ENCODE measurements around the gene TAS1R1.
A peak's percentile ranks its signal among the peaks of the same experiment; 100 is the strongest.
"Not testable (repeated sequence)": the region's sequence is repeated elsewhere in the genome, so short reads cannot be mapped to it uniquely, and the experiment has no call there.

Gene TAS1R1

GRCh38 chr1:6592441-6592840 is 37.3 kb downstream of the TAS1R1 start:
- no peak for DNase-seq

- no peak for DNase-seq
Observed at GRCh38 chr1:6592865-6593593, 37.9 kb downstream of the TAS1R1 start.

GRCh38 chr1:6593810-6594209 is 38.7 kb downstream of the TAS1R1 start:
- DNase-seq: no peak

GRCh38 chr1:6594977-6595740 is 40.1 kb downstream of the TAS1R1 start:
- DNase-seq: no peak

- no peak for DNase-seq
Observed at GRCh38 chr1:6596351-6596750, 41.2 kb downstream of the TAS1R1 start.

- DNase-seq: no peak
Observed at GRCh38 chr1:6596886-6597776, 42.0 kb downstream of the TAS1R1 start.

- no peak for DNase-seq
Observed at GRCh38 chr1:6597777-6598131, 42.6 kb downstream of the TAS1R1 start.

GRCh38 chr1:6599141-6599975 is 44.3 kb downstream of the TAS1R1 start:
- no peak for DNase-seq

- DNase-seq: not testable (repeated sequence)
Observed at GRCh38 chr1:6599991-6600390, 44.9 kb downstream of the TAS1R1 start.

GRCh38 chr1:6600410-6601048 is 45.4 kb downstream of the TAS1R1 start:
- no peak for DNase-seq

GRCh38 chr1:6601049-6601922 is 46.2 kb downstream of the TAS1R1 start:
- peak; percentile 71 for DNase-seq

- DNase-seq: peak; percentile 49
Observed at GRCh38 chr1:6601923-6602668, 47.0 kb downstream of the TAS1R1 start.

- peak; percentile 93 for DNase-seq
Observed at GRCh38 chr1:6602669-6603237, 47.6 kb downstream of the TAS1R1 start, which contains the start of gene KLHL21. Gene KLHL21, minus strand, starts transcription at chr1:6602869. Its CDS starts 52 bp downstream, at chr1:6602817.

GRCh38 chr1:6603238-6603914 is 48.3 kb downstream of the TAS1R1 start:
- DNase-seq: peak; percentile 91

GRCh38 chr1:6603915-6604558 is 48.9 kb downstream of the TAS1R1 start:
- DNase-seq: peak; percentile 85

GRCh38 chr1:6612641-6613360 is 57.7 kb downstream of the TAS1R1 start:
- DNase-seq: no peak

GRCh38 chr1:6613361-6614018 is 58.4 kb downstream of the TAS1R1 start, which contains the start of gene PHF13:
Gene PHF13, plus strand, starts transcription at chr1:6613731. Its CDS starts 336 bp downstream, at chr1:6614067.
- peak; percentile 100 for DNase-seq
